VCaP (cell line): ENCODE measurements around the gene ASXL3.

ENCODE experiments used
- H3K27ac ChIP-seq: fragments of 450-650 bp; 2 replicates; pipeline ENCODE4 v1.5.1; 2017
- CTCF ChIP-seq: fragments of 450-650 bp; conservative IDR thresholded peaks from 2 replicates; pipeline ENCODE4 v1.5.1; 2017; ENCODE audit warnings: mild to moderate bottlenecking, moderate library complexity

Gene ASXL3

GRCh38 chr18:33673689-33674088 lies 95.7 kb downstream of the ASXL3 start:
- H3K27ac ChIP-seq, result no peak overlapping the region
- no peak for TF ChIP-seq CTCF

- H3K27ac ChIP-seq, result no peak overlapping the region
Observed at GRCh38 chr18:33676593-33676992, 98.6 kb downstream of the ASXL3 start.

GRCh38 chr18:33677891-33678290 lies 99.9 kb downstream of the ASXL3 start:
- TF ChIP-seq CTCF, result no peak
- no peak overlapping the region for H3K27ac ChIP-seq

More at GRCh38 chr18:33676593-33676992, 98.6 kb downstream of the ASXL3 start:
- TF ChIP-seq CTCF, result no peak

- TF ChIP-seq CTCF, result no peak
- H3K27ac ChIP-seq, result no peak overlapping the region
Observed at GRCh38 chr18:33682436-33682835, 104.4 kb downstream of the ASXL3 start.

- no peak for TF ChIP-seq CTCF
- no peak overlapping the region for H3K27ac ChIP-seq
Observed at GRCh38 chr18:33694593-33694992, 116.6 kb downstream of the ASXL3 start.

- TF ChIP-seq CTCF, result no peak
- no peak overlapping the region for H3K27ac ChIP-seq
Observed at GRCh38 chr18:33696332-33697162, 118.5 kb downstream of the ASXL3 start.

- no peak for TF ChIP-seq CTCF
Observed at GRCh38 chr18:33697498-33697897, 119.5 kb downstream of the ASXL3 start.

More at GRCh38 chr18:33697498-33697897, 119.5 kb downstream of the ASXL3 start:
- no peak overlapping the region for H3K27ac ChIP-seq
